Left ventricle myocardium inferior (tissue), 1 donor: ENCODE results near the gene JAKMIP2. TPM values are rescaled to one million over a fixed set of nuclear protein-coding genes. Genes with fewer than 3 reads are reported as not detected.
A peak's percentile ranks its signal among the peaks of the same experiment; 100 is the strongest.
"Not testable (repeated sequence)": the region's sequence is repeated elsewhere in the genome, so short reads cannot be mapped to it uniquely, and the experiment has no call there.

Experiments used
- DNase-seq: peaks from one replicate; pipeline ENCODE4 v3.0.0-alpha.2; 2020
- H3K27ac ChIP-seq: fragments of 200-600 bp; replicated peaks from 2 replicates; pipeline ENCODE4 v1.8.0; 2021
- H3K27me3 ChIP-seq: fragments of 200-600 bp; 2 replicates; pipeline ENCODE4 v1.8.0; 2021; ENCODE audit warnings: low read depth
- H3K36me3 ChIP-seq: fragments of 200-600 bp; 2 replicates; pipeline ENCODE4 v1.8.0; 2021
- H3K4me1 ChIP-seq: fragments of 200-600 bp; 2 replicates; pipeline ENCODE4 v1.8.0; 2021
- H3K4me3 ChIP-seq: fragments of 200-600 bp; 2 replicates; pipeline ENCODE4 v1.8.0; 2021; ENCODE audit warnings: mild to moderate bottlenecking, moderate library complexity
- H3K9me3 ChIP-seq: fragments of 200-600 bp; replicated peaks from 2 replicates; pipeline ENCODE4 v1.8.0; 2021
- intact Hi-C: fragments of 100-400 bp; cut with micrococcal nuclease; formaldehyde crosslinking; loops from one replicate; pipeline ENCODE4 v1.11.0; 2022
- total RNA-seq: library from RNA; stranded (reverse); fragmentation: NEBNext Ultra II Directional; extraction: Animal tissue kit (Norgen Biotek cat#: 25700); gene quantifications from one replicate; pipeline ENCODE4 v1.2.1, GENCODE V29; 2021
- TF ChIP-seq, protein P1 (sequence below): fragments of 200-600 bp; IDR thresholded peaks from 2 replicates; pipeline ENCODE4 v1.8.0; 2021; ENCODE audit warnings: antibody characterized with exemption, mild to moderate bottlenecking, borderline replicate concordance
- donor health status: DM: no; HTN: yes; CAD: no; lungs with severe emphysema.

The JAKMIP2 gene
- total RNA-seq, 1 donor from 2014 or later: 0.41 TPM

- peak; percentile 17 for DNase-seq
- H3K27me3 ChIP-seq: peaks cover 32% of the 10 kb centered on the region
These were observed 40.4 kb upstream of the JAKMIP2 start for GRCh38 chr5:147822686-147823491.

DNA sequence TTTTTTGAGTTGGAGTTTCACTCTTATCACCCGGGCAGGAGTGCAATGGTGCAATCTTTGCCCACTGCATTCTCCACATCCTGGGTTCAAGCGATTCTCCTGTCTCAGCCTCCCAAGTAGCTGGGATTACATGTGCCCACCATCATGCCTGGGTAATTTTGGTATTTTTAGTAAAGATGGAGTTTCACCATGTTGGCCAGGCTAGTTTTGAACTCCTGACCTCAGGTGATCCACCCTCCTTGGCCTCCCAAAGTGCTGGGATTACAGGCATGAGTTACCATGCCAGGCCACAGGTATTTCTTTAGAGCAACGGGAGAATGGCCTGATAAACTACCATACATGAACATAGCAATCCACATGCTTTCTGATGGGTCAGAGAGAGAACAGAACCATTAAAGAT, 39.7 kb upstream of the JAKMIP2 start:
- H3K36me3 ChIP-seq, H3K27ac ChIP-seq, H3K4me3 ChIP-seq, DNase-seq, H3K9me3 ChIP-seq, H3K4me1 ChIP-seq: not testable (repeated sequence)
- intact Hi-C loops: loop anchor here (5.0 kb wide), 1 partner anchor 195 kb away; no protein-coding TSS in a partner anchor
- H3K27me3 ChIP-seq: peaks cover 30% of the 10 kb centered on the region

More at GRCh38 chr5:147822686-147823491, 40.4 kb upstream of the JAKMIP2 start:
- no peak overlapping the region for H3K27ac ChIP-seq
- no peak overlapping the region for H3K4me3 ChIP-seq
- intact Hi-C loops: loop anchor here (5.0 kb wide), 1 partner anchor 196 kb away; no protein-coding TSS in a partner anchor
- no peaks in the 10 kb centered on the region for H3K36me3 ChIP-seq
- no peaks in the 10 kb centered on the region for H3K9me3 ChIP-seq
- TF ChIP-seq, protein P1, sequence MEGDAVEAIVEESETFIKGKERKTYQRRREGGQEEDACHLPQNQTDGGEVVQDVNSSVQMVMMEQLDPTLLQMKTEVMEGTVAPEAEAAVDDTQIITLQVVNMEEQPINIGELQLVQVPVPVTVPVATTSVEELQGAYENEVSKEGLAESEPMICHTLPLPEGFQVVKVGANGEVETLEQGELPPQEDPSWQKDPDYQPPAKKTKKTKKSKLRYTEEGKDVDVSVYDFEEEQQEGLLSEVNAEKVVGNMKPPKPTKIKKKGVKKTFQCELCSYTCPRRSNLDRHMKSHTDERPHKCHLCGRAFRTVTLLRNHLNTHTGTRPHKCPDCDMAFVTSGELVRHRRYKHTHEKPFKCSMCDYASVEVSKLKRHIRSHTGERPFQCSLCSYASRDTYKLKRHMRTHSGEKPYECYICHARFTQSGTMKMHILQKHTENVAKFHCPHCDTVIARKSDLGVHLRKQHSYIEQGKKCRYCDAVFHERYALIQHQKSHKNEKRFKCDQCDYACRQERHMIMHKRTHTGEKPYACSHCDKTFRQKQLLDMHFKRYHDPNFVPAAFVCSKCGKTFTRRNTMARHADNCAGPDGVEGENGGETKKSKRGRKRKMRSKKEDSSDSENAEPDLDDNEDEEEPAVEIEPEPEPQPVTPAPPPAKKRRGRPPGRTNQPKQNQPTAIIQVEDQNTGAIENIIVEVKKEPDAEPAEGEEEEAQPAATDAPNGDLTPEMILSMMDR: peak; percentile 87
- H3K4me1 ChIP-seq: no peaks in the 10 kb centered on the region

DNA sequence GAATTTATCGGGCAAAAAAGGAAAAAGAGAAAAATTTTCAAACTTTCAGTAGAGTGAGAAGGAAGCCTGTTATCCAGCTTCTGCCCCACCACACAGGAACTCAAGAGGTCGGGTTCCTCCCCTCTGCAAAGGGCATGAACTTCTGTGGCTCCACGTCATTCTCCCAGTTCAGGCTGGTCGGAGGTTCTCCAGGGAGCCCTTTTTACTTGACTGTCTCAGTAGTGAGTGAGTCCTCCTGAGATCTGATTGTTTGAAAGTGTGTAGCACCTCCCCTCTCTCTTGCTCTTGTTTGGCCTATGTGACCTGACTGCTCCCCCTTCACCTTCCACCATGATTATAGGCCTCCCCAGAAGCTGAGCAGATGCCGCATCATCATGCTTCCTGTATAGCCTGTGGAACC, 39.2 kb upstream of the JAKMIP2 start:
- Histone ChIP-seq H3K36me3 (no peaks in the 10 kb centered on the region), H3K27me3 (peaks cover 25% of the 10 kb centered on the region), H3K27ac (no peak overlapping the region), H3K4me3 (no peak overlapping the region), H3K9me3 (no peaks in the 10 kb centered on the region), H3K4me1 (no peaks in the 10 kb centered on the region)
- intact Hi-C loops: loop anchor here (5.0 kb wide), 1 partner anchor 194 kb away; no protein-coding TSS in a partner anchor
- TF ChIP-seq, protein P1: no peak
- no peak for DNase-seq

- H3K9me3 ChIP-seq: peaks cover 10% of the 10 kb centered on the region
- intact Hi-C loops: no loop called here
- no peak overlapping the region for H3K4me3 ChIP-seq
These were observed 36.8 kb upstream of the JAKMIP2 start for GRCh38 chr5:147819261-147819770.

GRCh38 chr5:147818290-147818689, 35.8 kb upstream of the JAKMIP2 start:
- Histone ChIP-seq H3K4me3 (no peak overlapping the region), H3K4me1 (no peaks in the 10 kb centered on the region), H3K27ac (no peak overlapping the region), H3K27me3 (peaks cover 17% of the 10 kb centered on the region), H3K9me3 (peaks cover 10% of the 10 kb centered on the region), H3K36me3 (no peaks in the 10 kb centered on the region)
- TF ChIP-seq, protein P1: no peak
- intact Hi-C loops: no loop called here
- DNase-seq: no peak

More at GRCh38 chr5:147819261-147819770, 36.8 kb upstream of the JAKMIP2 start:
- Histone ChIP-seq H3K27ac (no peak overlapping the region), H3K27me3 (peaks cover 17% of the 10 kb centered on the region), H3K36me3 (no peaks in the 10 kb centered on the region), H3K4me1 (no peaks in the 10 kb centered on the region)
- TF ChIP-seq, protein P1: no peak
- DNase-seq: no peak

- no peaks in the 10 kb centered on the region for H3K36me3 ChIP-seq
- intact Hi-C loops: no loop called here
- H3K9me3 ChIP-seq: peaks cover 10% of the 10 kb centered on the region
- H3K27ac ChIP-seq: no peak overlapping the region
- H3K4me3 ChIP-seq: no peak overlapping the region
- no peak for DNase-seq
- H3K27me3 ChIP-seq: no peaks in the 10 kb centered on the region
- no peaks in the 10 kb centered on the region for H3K4me1 ChIP-seq
- TF ChIP-seq, protein P1: no peak
These were observed 31.2 kb upstream of the JAKMIP2 start for GRCh38 chr5:147813696-147814095.
